ENCODE measurements around the gene ILRUN. TPM values are rescaled to one million over a fixed set of nuclear protein-coding genes. Genes with fewer than 3 reads are reported as not detected.
"Not testable (repeated sequence)": the region's sequence is repeated elsewhere in the genome, so short reads cannot be mapped to it uniquely, and the experiment has no call there.

Gene ILRUN
- total RNA-seq = 10 to 100 TPM; 48.5 to 57.6 TPM

- intact Hi-C loops (cut with DNase I) = no loop called here
- Histone ChIP-seq H3K9ac (ENCODE audit: low read depth in 2 of 2, low read length in 2 of 2) (peak within 1 kb of the TSS; percentile 92 to 97), H3K27ac (peak within 1 kb of the TSS; percentile 94), H3K9me3 (no peaks in the 10 kb centered on the region), H3K4me1 (peaks cover 3% of the 10 kb centered on the region), H3K36me3 (no peaks in the 10 kb centered on the region), H3K27me3 (no peaks in the 10 kb centered on the region), H3K4me3 (peak within 1 kb of the TSS; percentile 97)
- peak; percentile 99 for DNase-seq
- no peak for TF ChIP-seq CTCF (IDR thresholded peaks at IDR 0.05)
These were observed at the start of gene ILRUN for GRCh38 chr6:34696739-34697543. Gene ILRUN, minus strand, starts transcription at chr6:34696767. Its CDS starts 164 bp downstream, at chr6:34696603.

- H3K4me1 ChIP-seq = peaks cover 7% of the 10 kb centered on the region
- H3K9ac ChIP-seq (ENCODE audit: low read depth in 2 of 2, low read length in 2 of 2) = peak overlapping the region in 1 of 2 donors; percentile 58
- no peak overlapping the region for H3K4me3 ChIP-seq
- no peaks in the 10 kb centered on the region for H3K27me3 ChIP-seq
- intact Hi-C loops (cut with DNase I) = no loop called here
- no peak for TF ChIP-seq CTCF (IDR thresholded peaks at IDR 0.05)
- peak; percentile 77 for DNase-seq
- no peaks in the 10 kb centered on the region for H3K9me3 ChIP-seq
- peak overlapping the region; percentile 73 for H3K27ac ChIP-seq
- H3K36me3 ChIP-seq = no peaks in the 10 kb centered on the region
These were observed 48.9 kb upstream of the ILRUN start for GRCh38 chr6:34745277-34746103.

GRCh38 chr6:34744294-34744647, 47.7 kb upstream of the ILRUN start:
- H3K4me3 ChIP-seq; H3K9me3 ChIP-seq; H3K36me3 ChIP-seq; H3K9ac ChIP-seq (ENCODE audit: low read depth in 2 of 2, low read length in 2 of 2); H3K27ac ChIP-seq; H3K4me1 ChIP-seq; H3K27me3 ChIP-seq; DNase-seq; intact Hi-C loops (cut with DNase I): not testable (repeated sequence)

GRCh38 chr6:34743625-34744293, 47.2 kb upstream of the ILRUN start:
- intact Hi-C loops (cut with DNase I) = no loop called here
- H3K4me1 ChIP-seq = peaks cover 7% of the 10 kb centered on the region
- no peak overlapping the region for H3K27ac ChIP-seq

GRCh38 chr6:34742094-34742493, 45.5 kb upstream of the ILRUN start:
- no peak overlapping the region for H3K4me3 ChIP-seq
- DNase-seq = no peak
- H3K27ac ChIP-seq = no peak overlapping the region
- H3K9ac ChIP-seq (ENCODE audit: low read depth in 2 of 2, low read length in 2 of 2) = no peak overlapping the region
- H3K4me1 ChIP-seq = peaks cover 7% of the 10 kb centered on the region
- no peaks in the 10 kb centered on the region for H3K36me3 ChIP-seq
- H3K27me3 ChIP-seq = no peaks in the 10 kb centered on the region
- intact Hi-C loops (cut with DNase I) = no loop called here
- H3K9me3 ChIP-seq = no peaks in the 10 kb centered on the region
- no peak for TF ChIP-seq CTCF (IDR thresholded peaks at IDR 0.05)

More at GRCh38 chr6:34743625-34744293, 47.2 kb upstream of the ILRUN start:
- no peak overlapping the region for H3K4me3 ChIP-seq
- H3K9ac ChIP-seq (ENCODE audit: low read depth in 2 of 2, low read length in 2 of 2) = no peak overlapping the region
- no peaks in the 10 kb centered on the region for H3K36me3 ChIP-seq
- TF ChIP-seq CTCF (IDR thresholded peaks at IDR 0.05) = no peak
- H3K9me3 ChIP-seq = no peaks in the 10 kb centered on the region
- DNase-seq = no peak
- no peaks in the 10 kb centered on the region for H3K27me3 ChIP-seq
